Measurements from ENCODE around the gene TNFSF12. TPM values are rescaled to one million over a fixed set of nuclear protein-coding genes. Genes with fewer than 3 reads are reported as not detected.

The TNFSF12 gene
- polyA plus RNA-seq, 2 of the 4 experiments (the other 2 are of a cell fraction), result 9.9 to 11.9 TPM

DNA sequence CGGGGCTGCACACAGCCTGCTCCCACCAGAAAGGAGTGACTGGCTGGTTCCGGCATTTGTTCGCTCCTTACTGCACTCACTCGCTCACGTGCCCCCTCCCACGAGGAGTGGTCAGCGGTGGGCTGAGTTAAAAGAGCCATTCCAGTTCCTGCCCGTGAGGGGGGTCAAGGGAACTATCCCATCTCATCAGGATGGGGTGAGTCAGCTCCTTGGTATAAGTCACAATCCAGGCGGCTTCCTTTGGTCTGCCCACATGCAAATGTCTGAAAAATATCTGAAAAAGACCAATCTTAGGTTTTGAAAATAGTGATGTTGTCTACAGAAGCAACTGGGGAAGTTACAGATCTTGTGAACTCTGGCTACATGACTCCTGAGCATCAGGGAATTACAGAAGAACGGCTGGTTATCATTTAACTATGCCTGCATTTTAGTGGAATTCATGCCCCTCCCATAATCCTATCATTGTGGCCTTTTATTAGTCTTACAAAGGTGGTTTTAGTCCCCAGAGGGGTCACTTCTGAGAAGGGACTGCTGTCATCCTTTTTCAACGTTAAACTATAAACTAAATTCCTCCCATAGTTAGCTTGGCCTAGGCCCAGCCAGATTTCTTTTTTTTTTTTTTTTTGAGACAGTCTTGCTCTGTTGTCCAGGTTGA lies 9.8 kb upstream of the TNFSF12 start:
- FAIRE-seq (no peak), DNase-seq (ENCODE audit: low read depth in 1 of 2, low spot score in 1 of 2) (no peak), ATAC-seq (no peak)
- WGBS (ENCODE audit: missing lambda C conversion rate), result 59% methylated on average over 11 of the region's 11 CpGs
- ChIA-PET POLR2A (no interaction called here), CTCF (interaction anchor here (0.8 to 16.8 kb wide), 6 partner anchors 8 to 102 kb away, joined by 3 to 190 read pairs (median 5); partner anchors contain the start of genes SENP3 and TNFSF13)
- TF ChIP-seq ZSCAN20 (CRISPR knock-in tag; IDR thresholded peaks at IDR 0.05), result no peak
- TF ChIP-seq, protein P1, sequence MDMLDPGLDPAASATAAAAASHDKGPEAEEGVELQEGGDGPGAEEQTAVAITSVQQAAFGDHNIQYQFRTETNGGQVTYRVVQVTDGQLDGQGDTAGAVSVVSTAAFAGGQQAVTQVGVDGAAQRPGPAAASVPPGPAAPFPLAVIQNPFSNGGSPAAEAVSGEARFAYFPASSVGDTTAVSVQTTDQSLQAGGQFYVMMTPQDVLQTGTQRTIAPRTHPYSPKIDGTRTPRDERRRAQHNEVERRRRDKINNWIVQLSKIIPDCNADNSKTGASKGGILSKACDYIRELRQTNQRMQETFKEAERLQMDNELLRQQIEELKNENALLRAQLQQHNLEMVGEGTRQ (IDR thresholded peaks at IDR 0.05), result no peak
- TF ChIP-seq, protein P2, sequence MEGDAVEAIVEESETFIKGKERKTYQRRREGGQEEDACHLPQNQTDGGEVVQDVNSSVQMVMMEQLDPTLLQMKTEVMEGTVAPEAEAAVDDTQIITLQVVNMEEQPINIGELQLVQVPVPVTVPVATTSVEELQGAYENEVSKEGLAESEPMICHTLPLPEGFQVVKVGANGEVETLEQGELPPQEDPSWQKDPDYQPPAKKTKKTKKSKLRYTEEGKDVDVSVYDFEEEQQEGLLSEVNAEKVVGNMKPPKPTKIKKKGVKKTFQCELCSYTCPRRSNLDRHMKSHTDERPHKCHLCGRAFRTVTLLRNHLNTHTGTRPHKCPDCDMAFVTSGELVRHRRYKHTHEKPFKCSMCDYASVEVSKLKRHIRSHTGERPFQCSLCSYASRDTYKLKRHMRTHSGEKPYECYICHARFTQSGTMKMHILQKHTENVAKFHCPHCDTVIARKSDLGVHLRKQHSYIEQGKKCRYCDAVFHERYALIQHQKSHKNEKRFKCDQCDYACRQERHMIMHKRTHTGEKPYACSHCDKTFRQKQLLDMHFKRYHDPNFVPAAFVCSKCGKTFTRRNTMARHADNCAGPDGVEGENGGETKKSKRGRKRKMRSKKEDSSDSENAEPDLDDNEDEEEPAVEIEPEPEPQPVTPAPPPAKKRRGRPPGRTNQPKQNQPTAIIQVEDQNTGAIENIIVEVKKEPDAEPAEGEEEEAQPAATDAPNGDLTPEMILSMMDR (IDR thresholded peaks at IDR 0.05), result no peak
- TF ChIP-seq KDM1A (IDR thresholded peaks at IDR 0.05; ENCODE audit: low read depth), result no peak
- TF ChIP-seq HEYL (CRISPR knock-in tag; IDR thresholded peaks at IDR 0.05), result no peak
- TF ChIP-seq JUNB (IDR thresholded peaks at IDR 0.05), result no peak
- no peak for TF ChIP-seq PHF8 (IDR thresholded peaks at IDR 0.05; ENCODE audit: borderline replicate concordance, low read depth)
- TF ChIP-seq CEBPB (IDR thresholded peaks at IDR 0.05), result no peak
- no peak for TF ChIP-seq RCOR1 (IDR thresholded peaks at IDR 0.05; ENCODE audit: low read depth, low read length)
- no peak for TF ChIP-seq HOXA7 (CRISPR knock-in tag; IDR thresholded peaks at IDR 0.05)
- TF ChIP-seq, protein P3, sequence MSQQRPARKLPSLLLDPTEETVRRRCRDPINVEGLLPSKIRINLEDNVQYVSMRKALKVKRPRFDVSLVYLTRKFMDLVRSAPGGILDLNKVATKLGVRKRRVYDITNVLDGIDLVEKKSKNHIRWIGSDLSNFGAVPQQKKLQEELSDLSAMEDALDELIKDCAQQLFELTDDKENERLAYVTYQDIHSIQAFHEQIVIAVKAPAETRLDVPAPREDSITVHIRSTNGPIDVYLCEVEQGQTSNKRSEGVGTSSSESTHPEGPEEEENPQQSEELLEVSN (IDR thresholded peaks at IDR 0.05; ENCODE audit: borderline replicate concordance, low read depth), result no peak
- TF ChIP-seq RAD21 (conservative IDR thresholded peaks at IDR 0.05 in 1 of 2, IDR thresholded peaks at IDR 0.05 in 1 of 2), result no peak
- TF ChIP-seq CHD4 (IDR thresholded peaks at IDR 0.05; ENCODE audit: borderline replicate concordance), result no peak
- TF ChIP-seq HOXB13 (CRISPR knock-in tag; IDR thresholded peaks at IDR 0.05; ENCODE audit: low read depth), result no peak
- TF ChIP-seq, protein P4, sequence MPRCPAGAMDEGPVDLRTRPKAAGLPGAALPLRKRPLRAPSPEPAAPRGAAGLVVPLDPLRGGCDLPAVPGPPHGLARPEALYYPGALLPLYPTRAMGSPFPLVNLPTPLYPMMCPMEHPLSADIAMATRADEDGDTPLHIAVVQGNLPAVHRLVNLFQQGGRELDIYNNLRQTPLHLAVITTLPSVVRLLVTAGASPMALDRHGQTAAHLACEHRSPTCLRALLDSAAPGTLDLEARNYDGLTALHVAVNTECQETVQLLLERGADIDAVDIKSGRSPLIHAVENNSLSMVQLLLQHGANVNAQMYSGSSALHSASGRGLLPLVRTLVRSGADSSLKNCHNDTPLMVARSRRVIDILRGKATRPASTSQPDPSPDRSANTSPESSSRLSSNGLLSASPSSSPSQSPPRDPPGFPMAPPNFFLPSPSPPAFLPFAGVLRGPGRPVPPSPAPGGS (IDR thresholded peaks at IDR 0.05), result no peak
- no peak overlapping the region for H3K4me2 ChIP-seq
- H3K27ac ChIP-seq, result no peak overlapping the region
- peaks cover 20% of the 10 kb centered on the region for H3K9me3 ChIP-seq
- no peak overlapping the region for H3K4me3 ChIP-seq
- no peaks in the 10 kb centered on the region for H3K4me1 ChIP-seq

DNA sequence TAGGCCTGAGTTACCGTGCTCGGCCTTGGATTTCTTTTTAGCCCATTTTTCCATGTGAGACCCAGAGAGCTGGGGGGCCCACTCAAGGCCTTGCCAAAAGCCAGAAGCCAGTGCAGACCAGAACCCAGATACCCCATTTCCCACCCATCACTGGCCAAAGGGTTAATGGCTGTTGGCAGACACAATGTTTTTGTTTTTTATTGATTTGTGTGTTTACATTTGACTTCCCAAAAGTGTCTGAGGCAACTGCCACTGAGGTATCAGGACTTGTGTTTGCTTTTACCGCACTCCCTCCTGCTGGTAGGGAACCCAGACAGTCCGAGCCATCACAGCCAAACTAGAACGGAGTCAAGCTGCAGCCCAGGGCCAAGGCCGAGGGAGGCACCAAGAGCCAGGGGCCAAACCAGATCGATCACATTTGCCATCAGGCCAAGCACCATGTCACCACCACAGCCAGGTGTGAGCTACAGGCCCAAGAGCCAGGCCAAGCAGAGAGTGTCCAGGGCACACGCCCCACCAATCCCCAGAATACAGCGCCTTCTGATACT lies 7.7 kb upstream of the TNFSF12 start:
- Histone ChIP-seq H3K27ac (no peak overlapping the region), H3K4me3 (no peak overlapping the region), H3K9me3 (peaks cover 20% of the 10 kb centered on the region), H3K4me1 (no peaks in the 10 kb centered on the region), H3K4me2 (no peak overlapping the region)
- FAIRE-seq, result no peak
- 88% methylated on average over 9 of the region's 9 CpGs for WGBS (ENCODE audit: missing lambda C conversion rate)
- DNase-seq (ENCODE audit: low read depth in 1 of 2, low spot score in 1 of 2), result no peak
- ChIA-PET CTCF (interaction anchor here (0.9 to 16.8 kb wide), 7 partner anchors 8 to 185 kb away, joined by 3 to 190 read pairs (median 4); partner anchors contain the start of genes SENP3, TMEM95, TNFSF12 and TNFSF13), POLR2A (no interaction called here)
- ATAC-seq, result no peak
- TF ChIP-seq BHLHE40 (IDR thresholded peaks at IDR 0.05; ENCODE audit: low read depth, low read length) (no peak), MAFK (IDR thresholded peaks at IDR 0.05; ENCODE audit: partially characterized antibody) (no peak), FOSL2 (IDR thresholded peaks at IDR 0.05) (no peak), FOSL2 (CRISPR knock-in tag; IDR thresholded peaks at IDR 0.05) (no peak), HEYL (CRISPR knock-in tag; IDR thresholded peaks at IDR 0.05) (no peak), EHMT2 (IDR thresholded peaks at IDR 0.05; ENCODE audit: low read depth) (no peak), ZC3H11A (IDR thresholded peaks at IDR 0.05) (no peak)
- TF ChIP-seq, protein P4 (IDR thresholded peaks at IDR 0.05), result no peak
- TF ChIP-seq, protein P5, sequence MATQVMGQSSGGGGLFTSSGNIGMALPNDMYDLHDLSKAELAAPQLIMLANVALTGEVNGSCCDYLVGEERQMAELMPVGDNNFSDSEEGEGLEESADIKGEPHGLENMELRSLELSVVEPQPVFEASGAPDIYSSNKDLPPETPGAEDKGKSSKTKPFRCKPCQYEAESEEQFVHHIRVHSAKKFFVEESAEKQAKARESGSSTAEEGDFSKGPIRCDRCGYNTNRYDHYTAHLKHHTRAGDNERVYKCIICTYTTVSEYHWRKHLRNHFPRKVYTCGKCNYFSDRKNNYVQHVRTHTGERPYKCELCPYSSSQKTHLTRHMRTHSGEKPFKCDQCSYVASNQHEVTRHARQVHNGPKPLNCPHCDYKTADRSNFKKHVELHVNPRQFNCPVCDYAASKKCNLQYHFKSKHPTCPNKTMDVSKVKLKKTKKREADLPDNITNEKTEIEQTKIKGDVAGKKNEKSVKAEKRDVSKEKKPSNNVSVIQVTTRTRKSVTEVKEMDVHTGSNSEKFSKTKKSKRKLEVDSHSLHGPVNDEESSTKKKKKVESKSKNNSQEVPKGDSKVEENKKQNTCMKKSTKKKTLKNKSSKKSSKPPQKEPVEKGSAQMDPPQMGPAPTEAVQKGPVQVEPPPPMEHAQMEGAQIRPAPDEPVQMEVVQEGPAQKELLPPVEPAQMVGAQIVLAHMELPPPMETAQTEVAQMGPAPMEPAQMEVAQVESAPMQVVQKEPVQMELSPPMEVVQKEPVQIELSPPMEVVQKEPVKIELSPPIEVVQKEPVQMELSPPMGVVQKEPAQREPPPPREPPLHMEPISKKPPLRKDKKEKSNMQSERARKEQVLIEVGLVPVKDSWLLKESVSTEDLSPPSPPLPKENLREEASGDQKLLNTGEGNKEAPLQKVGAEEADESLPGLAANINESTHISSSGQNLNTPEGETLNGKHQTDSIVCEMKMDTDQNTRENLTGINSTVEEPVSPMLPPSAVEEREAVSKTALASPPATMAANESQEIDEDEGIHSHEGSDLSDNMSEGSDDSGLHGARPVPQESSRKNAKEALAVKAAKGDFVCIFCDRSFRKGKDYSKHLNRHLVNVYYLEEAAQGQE (IDR thresholded peaks at IDR 0.05), result no peak
- TF ChIP-seq, protein P6, sequence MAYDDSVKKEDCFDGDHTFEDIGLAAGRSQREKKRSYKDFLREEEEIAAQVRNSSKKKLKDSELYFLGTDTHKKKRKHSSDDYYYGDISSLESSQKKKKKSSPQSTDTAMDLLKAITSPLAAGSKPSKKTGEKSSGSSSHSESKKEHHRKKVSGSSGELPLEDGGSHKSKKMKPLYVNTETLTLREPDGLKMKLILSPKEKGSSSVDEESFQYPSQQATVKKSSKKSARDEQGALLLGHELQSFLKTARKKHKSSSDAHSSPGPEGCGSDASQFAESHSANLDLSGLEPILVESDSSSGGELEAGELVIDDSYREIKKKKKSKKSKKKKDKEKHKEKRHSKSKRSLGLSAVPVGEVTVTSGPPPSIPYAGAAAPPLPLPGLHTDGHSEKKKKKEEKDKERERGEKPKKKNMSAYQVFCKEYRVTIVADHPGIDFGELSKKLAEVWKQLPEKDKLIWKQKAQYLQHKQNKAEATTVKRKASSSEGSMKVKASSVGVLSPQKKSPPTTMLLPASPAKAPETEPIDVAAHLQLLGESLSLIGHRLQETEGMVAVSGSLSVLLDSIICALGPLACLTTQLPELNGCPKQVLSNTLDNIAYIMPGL (CRISPR knock-in tag; IDR thresholded peaks at IDR 0.05; ENCODE audit: borderline replicate concordance), result no peak

Measured in A549 (cell line).